HFF-Myc (cell line): ENCODE results near the gene RASD2.
"Not testable (repeated sequence)": the region's sequence is repeated elsewhere in the genome, so short reads cannot be mapped to it uniquely, and the experiment has no call there.

ENCODE experiments used
- DNase-seq: peaks from one replicate; pipeline ENCODE4 v3.0.0-alpha.2; 2011; ENCODE audit warnings: low read depth; ENCODE audit errors: extremely low read depth
- H3K4me3 ChIP-seq: replicated peaks from 2 replicates; pipeline ENCODE4 v1.5.1; 2011; ENCODE audit warnings: low read depth, mild to moderate bottlenecking, control low read depth, low read length
- TF ChIP-seq, protein P1 (sequence below): IDR thresholded peaks from 2 replicates; pipeline ENCODE4 v1.5.1; 2012; ENCODE audit warnings: mild to moderate bottlenecking, low read depth, low read length, control low read depth; ENCODE audit errors: missing control alignments

The RASD2 gene, protein sequence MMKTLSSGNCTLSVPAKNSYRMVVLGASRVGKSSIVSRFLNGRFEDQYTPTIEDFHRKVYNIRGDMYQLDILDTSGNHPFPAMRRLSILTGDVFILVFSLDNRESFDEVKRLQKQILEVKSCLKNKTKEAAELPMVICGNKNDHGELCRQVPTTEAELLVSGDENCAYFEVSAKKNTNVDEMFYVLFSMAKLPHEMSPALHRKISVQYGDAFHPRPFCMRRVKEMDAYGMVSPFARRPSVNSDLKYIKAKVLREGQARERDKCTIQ

DNA sequence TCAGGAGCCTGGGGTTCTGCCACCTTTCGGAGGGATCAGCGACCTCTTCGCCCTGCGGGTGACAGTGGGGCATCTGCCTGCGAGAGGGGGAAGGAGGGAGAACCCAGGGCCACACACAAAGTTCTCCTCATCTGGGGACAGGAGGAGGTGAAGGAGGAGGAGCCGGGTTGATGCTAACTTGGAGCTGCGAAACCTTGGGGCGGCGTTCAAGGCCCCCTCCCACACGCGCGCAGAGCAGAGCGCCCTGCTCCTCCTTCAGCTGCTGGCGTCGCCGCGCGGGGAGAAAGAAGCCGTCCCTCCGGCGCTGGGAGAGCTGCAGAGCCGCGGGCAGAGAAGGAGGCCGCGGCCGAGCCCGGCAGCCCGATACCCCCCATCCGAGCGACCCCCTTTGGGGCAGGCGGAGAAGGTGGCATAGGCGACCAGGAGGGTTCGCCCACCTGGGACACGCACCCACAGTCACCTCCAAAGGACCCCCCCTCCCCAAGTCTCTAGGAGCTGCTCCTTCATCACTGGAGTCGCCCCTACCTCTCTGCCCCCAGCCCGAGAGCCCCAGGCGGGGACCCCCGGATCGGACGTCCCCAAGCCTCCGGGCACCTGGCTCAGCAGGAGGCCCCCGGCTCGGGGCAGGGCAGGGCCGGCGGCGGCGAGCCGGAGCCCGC lies at the start of gene RASD2:
Gene RASD2, plus strand, starts transcription at position 237 of the 659 bp plus-strand sequence. CDS start 5,979 bp downstream, outside the sequence.
- H3K4me3 ChIP-seq: peak within 1 kb of the TSS; percentile 44
- TF ChIP-seq, protein P1, sequence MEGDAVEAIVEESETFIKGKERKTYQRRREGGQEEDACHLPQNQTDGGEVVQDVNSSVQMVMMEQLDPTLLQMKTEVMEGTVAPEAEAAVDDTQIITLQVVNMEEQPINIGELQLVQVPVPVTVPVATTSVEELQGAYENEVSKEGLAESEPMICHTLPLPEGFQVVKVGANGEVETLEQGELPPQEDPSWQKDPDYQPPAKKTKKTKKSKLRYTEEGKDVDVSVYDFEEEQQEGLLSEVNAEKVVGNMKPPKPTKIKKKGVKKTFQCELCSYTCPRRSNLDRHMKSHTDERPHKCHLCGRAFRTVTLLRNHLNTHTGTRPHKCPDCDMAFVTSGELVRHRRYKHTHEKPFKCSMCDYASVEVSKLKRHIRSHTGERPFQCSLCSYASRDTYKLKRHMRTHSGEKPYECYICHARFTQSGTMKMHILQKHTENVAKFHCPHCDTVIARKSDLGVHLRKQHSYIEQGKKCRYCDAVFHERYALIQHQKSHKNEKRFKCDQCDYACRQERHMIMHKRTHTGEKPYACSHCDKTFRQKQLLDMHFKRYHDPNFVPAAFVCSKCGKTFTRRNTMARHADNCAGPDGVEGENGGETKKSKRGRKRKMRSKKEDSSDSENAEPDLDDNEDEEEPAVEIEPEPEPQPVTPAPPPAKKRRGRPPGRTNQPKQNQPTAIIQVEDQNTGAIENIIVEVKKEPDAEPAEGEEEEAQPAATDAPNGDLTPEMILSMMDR: no peak
- no peak for DNase-seq

DNA sequence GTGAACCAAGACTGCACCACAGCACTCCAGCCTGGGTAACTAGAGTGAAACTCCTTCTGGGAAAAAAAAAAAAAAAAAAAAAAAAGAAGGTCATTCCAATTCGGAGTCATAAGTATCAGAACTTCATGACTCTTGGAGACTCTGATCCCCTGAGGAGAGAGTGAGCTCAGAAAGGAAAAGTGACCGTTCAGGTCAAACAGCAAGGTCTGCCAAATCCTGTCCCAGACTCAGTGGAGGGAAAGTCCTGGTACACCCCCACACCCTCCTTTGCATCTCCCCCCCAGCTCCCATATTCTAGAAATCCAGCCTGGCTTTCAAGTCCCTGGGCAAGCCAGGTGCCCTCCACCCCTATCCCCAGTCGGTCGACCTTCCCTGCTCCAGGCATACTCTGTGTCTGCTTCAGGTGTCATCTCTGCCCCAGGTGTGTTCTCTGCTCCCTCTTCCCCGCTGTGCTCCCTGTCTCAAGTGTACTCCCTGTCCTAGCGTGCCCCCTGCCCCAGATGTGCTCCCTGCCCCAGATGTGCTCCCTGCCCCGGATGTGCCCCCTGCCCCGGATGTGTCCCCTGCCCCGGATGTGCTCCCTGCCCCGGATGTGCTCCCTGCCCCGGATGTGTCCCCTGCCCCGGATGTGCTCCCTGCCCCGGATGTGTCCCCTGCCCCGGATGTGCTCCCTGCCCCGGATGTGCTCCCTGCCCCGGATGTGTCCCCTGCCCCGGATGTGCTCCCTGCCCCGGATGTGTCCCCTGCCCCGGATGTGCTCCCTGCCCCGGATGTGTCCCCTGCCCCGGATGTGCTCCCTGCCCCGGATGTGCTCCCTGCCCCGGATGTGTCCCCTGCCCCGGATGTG lies 49.3 kb upstream of the RASD2 start:
- not testable (repeated sequence) for H3K4me3 ChIP-seq, DNase-seq

DNA sequence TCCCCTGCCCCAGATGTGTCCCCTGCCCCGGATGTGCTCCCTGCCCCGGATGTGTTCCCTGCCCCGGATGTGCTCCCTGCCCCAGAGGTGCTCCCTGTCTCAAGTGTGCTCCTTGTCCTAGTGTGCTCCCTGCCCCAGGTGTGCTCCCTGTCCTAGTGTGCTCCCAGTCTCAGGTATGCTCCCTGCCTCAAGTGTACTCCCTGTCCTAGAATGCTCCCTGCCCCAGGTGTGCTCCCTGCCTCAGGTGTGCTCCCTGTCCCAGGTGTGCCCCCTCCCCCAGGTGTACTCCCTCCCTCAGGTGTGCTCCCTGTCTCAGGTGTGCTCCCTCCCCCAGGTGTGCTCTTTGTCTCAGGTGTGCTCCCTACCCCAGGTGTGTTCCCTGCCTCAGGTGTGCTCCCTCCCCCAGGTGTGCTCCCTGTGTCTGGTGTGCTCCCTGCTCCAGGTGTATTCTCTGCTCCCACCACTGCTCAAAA lies 48.7 kb upstream of the RASD2 start:
- TF ChIP-seq, protein P1: no peak
- DNase-seq: no peak
- H3K4me3 ChIP-seq: no peak overlapping the region

DNA sequence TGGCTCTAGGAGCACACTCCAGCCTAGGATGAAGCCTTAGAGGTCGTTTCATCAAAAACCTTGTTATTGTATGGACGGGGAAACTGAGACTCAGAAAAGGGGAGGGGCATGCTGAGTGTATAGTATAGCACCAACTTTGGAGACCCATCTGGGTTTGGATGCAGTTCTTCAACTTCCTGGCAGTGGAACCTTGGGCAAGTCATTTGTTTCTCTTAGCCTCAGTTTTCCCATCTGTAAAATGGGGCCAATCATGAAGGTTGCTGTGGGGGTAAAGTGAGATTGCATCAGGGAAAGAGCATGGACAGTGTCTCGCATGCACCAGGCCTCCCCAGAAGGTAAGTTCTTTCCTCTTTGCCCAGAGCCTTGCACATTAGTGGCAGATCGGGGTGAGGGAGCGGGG lies 47.6 kb upstream of the RASD2 start:
- no peak overlapping the region for H3K4me3 ChIP-seq
- TF ChIP-seq, protein P1: no peak
- DNase-seq: no peak

DNA sequence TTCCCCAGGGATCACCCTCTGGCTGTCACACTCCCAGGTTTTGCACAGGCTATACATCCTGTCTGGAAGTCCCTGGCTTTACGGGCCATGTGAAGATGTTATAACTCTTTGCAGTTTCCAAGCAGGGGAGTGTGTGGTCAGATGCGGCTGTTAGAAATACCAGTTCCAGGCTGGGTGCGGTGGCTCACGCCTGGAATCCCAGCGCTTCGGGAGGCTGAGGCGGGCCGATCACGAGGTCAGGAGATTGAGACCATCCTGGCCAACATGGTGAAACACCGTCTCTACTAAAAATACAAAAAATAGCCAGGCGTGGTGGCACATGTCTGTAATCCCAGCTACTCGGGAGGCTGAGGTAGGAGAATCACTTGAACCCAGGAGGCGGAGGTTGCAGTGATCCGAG lies 44.9 kb upstream of the RASD2 start:
- H3K4me3 ChIP-seq, DNase-seq: not testable (repeated sequence)

DNA sequence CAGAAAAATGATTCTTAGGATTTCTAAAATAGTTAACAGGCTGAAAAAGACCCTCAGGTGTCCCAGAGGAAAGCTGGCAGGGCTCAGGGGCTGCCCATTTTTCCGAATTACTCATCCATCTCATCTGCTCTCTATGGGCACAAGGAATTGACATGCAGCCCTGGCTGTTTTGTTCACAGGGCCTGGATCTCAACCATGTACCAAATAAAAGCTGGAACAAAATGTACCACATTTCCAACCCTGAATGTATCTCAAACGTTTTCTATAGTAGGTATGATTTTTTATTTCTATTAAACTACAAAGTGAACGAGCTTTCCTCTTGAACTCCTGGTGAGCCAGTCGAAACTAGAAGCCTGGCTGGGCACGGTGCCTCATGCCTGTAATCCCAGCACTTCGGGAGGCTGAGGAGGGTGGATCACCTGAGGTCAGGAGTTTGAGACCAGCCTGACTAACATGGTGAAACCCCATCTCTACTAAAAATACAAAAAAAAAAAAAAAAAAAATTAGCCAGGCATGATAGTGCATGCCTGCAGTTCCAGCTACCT lies 43.8 kb upstream of the RASD2 start:
- TF ChIP-seq, protein P1: no peak
- no peak overlapping the region for H3K4me3 ChIP-seq
- DNase-seq: no peak

DNA sequence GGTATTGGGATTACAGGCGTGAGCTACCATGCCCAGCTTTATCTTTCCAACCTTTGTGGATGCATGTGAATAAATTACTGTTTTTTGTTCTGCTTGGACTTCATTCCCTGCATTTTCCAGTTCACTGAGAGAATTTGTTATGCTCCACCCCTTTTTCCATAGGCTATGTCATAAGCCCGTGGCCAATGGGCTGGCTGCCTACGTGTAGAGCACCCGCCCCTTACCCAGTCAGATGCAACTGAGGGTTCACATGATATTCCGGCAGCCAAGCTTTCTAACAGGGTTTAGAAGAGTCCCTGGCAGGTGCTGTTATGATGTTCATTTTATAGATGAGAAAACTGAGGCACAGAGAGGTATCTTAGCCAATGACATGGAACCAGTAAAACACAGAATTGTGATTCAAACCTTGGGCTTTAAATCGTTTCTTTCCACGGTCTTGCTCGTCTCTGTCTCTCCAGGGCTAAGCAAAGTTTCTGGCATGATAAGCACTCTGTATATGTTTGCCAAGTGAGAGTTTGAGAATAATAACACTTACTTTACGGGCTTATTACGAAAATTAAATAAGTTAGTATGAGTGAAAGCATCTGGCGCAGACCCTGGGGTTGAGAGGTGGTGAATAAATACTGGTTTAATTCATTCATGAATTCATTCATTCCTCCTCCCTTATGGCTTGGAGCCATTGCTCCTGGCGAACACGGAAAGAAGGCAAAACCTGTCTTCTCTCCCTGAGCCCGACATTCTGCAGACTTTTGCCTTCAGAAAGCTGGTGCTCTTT lies 42.4 kb upstream of the RASD2 start:
- TF ChIP-seq, protein P1: no peak
- no peak for DNase-seq
- no peak overlapping the region for H3K4me3 ChIP-seq
